COLO829 (cell line): Measurements from ENCODE around the gene ARHGEF3.

ENCODE experiments used
- DNase-seq: peaks from one replicate; pipeline ENCODE4 v3.0.0; 2012; ENCODE audit warnings: low spot score

Gene ARHGEF3

DNA sequence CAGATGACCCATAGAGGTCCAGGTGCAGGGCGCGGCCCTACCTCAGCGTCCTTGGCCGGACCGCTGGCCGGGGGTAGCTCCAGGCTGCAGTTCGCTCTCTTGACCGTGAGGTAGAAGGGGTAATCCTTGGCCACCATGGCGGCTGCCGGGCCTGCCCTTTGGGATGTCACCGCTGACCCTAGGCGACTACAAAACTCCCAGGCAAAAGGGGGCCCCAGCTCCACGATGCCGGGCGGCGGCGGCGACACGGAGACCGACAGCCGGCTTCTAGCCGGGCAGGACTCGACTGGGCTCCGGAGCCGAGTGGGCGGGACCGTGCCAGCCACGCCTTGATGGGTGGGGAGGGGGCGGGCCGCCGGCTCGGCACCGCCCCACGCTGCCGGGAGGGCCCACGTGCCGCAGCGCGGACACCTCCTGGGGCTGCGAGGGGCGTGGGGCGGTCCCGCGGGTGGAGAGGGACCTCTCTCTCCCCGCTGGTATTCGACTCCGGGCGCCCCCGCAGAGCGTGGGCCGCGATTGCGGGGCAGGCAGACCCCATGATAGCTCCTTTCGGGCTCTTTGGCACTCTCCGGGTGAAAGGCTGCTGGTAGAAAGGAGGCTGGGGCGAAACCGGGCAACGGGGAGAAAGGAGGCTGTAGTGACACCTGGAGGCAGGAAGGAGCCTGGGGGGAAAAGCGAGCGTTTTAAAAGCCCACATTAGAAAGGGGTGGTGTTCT, at the start of gene ARHGEF3:
Gene ARHGEF3, minus strand, starts transcription at position 288 of the 716 bp plus-strand sequence. Its CDS starts 151 bp downstream, at position 137.
- peak; percentile 82 for DNase-seq

GRCh38 chr3:56849698-56850097, 47.9 kb upstream of the ARHGEF3 start:
- DNase-seq = no peak

DNA sequence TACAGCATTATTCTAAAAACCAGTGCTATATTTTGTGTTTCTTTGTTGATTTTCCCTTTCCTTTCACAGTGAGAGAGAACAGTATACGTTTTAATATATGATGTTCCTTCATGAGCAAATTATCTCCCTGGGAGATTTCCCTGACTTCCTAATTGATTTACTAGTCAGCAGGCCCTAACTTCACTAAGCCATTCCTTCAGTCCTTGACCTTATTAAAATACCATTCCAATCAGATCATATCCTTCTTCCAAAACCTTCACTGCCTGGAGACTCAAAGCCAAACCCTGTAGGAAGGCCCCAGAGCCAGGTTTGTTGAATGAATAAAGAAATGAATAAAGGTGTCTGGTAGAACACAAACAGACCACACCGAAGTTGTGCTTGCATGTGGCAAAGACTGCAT, 43.8 kb upstream of the ARHGEF3 start:
- no peak for DNase-seq

DNA sequence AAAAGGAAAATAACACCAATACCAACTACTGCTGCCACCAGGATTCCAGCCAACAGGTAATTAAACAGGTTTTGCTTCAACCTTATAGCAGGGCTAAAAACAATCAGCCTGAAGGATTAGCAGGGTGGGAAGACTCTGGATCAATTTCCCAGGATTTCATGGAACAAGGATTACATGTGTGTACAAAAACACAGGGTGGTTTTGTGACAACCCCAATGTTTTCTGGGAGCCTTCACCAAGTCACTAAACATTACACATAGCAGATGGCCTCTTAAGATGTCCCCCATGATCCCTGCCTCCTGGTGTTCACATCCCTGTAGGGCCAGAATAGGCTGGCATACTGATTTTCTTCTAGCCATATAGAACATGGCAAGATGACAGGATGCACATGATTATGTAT, 42.8 kb upstream of the ARHGEF3 start:
- DNase-seq = no peak

GRCh38 chr3:56839784-56840715, 38.3 kb upstream of the ARHGEF3 start:
- DNase-seq = no peak

GRCh38 chr3:56838448-56838847, 36.7 kb upstream of the ARHGEF3 start:
- DNase-seq = no peak

DNA sequence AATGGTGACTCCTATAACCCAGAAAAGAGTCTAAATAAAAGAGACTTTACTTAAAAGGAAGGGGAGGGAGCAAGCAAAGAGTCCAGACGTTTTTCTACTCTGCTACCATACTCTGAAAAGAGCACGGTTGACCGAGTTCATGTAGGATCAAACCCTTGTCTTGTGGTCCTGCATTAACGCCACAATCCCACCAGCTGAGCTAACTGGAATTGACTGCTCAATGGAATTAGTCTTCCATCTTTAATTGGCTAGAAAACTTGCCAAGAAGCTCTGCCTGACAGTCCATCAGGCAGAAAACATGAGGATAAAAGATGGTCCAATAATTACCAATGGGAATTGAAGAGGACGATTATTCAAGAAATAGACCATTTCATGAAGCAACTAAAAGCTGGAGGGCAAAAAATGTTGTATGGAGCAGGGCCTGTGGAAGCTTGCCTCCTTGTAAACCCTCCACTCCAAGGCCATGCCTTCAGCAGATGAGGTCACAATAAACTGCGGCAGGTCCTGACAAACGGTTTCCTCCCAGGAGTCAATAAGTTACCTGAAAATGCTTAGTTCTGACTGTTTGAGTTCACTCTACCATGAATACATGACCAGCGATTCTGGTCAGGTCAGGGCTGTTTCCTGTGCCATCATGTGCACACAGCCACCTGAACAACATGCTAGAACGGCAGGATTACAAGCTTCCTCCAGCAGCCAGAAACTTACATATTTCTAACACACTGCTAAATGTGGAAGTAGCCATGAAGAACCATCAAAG, 35.6 kb upstream of the ARHGEF3 start:
- DNase-seq = no peak

GRCh38 chr3:56836276-56837163, 34.8 kb upstream of the ARHGEF3 start:
- DNase-seq = no peak

DNA sequence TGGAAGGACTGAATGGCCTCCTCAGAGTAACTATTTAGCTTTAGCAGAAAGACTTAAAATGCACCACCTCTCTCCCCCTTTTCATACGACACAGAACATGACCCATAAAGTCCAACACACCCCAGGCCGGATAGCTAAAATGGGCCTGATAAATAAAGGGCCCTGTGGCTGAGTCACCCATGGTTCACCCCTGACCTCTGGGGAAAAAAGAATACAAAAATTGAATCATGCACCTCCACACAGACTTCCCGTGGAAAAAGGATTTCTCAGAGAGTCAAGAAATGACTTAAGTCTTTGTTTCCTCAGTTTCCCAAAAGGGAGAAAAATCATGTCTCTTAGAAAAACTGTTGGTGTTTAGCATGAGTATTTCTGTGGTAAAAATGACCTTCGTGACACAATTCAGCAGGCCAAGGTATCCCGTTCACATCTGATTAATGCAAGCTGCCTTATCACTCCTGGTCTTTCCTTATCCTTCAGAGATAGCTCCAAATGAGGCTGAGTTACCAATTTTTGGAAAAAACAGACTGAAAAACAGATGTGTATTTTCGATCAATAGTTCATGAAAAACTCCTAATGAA, 34.0 kb upstream of the ARHGEF3 start:
- DNase-seq = no peak

- DNase-seq = no peak
Measured at GRCh38 chr3:56833536-56833935, 31.8 kb upstream of the ARHGEF3 start.

- DNase-seq = no peak
Measured at GRCh38 chr3:56833022-56833421, 31.3 kb upstream of the ARHGEF3 start.

- no peak for DNase-seq
Measured at GRCh38 chr3:56831572-56831971, 29.8 kb upstream of the ARHGEF3 start.

GRCh38 chr3:56830884-56831283, 29.1 kb upstream of the ARHGEF3 start:
- DNase-seq = no peak

- DNase-seq = no peak
Measured at GRCh38 chr3:56829533-56829932, 27.8 kb upstream of the ARHGEF3 start.

DNA sequence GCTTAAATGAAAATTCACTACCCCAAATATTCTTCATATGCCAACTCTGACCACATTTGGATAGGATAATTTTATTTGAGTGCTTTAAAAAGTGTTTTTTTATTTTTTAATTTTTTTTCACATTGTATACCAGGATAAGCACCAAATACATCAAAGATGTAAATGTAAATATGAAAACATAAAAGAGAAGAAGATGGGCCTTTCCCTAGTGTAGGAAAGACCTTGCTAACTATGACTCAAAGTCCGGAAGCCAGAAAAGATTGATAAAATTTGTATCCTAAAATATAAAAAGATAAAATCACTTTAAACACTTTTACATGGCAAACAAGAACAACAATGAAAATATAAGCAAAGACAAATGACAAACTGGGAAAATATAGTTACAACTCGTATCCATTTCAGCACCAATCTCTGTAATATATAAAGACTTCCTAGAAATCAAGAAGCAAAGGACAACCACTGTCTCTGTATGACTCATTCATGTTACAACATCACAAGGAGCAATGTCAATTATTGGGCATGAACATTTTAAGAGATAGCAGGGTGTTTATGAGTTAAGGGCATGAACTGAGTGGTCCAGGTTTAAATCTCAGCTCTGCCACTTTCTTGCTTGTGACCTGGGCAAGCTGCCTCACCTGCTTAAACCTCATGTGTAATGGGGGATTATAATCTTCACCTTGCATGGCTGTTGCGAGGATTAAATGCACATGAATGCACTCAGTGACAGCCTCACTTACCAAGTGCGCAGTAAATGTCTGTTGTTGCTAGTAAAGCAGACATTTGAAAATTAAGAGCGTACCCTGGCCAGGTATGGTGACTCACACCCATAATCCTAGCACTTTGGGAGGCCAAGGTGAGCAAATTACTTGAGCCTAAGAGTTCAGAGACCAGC, 25.3 kb upstream of the ARHGEF3 start:
- peak; percentile 57 for DNase-seq

DNA sequence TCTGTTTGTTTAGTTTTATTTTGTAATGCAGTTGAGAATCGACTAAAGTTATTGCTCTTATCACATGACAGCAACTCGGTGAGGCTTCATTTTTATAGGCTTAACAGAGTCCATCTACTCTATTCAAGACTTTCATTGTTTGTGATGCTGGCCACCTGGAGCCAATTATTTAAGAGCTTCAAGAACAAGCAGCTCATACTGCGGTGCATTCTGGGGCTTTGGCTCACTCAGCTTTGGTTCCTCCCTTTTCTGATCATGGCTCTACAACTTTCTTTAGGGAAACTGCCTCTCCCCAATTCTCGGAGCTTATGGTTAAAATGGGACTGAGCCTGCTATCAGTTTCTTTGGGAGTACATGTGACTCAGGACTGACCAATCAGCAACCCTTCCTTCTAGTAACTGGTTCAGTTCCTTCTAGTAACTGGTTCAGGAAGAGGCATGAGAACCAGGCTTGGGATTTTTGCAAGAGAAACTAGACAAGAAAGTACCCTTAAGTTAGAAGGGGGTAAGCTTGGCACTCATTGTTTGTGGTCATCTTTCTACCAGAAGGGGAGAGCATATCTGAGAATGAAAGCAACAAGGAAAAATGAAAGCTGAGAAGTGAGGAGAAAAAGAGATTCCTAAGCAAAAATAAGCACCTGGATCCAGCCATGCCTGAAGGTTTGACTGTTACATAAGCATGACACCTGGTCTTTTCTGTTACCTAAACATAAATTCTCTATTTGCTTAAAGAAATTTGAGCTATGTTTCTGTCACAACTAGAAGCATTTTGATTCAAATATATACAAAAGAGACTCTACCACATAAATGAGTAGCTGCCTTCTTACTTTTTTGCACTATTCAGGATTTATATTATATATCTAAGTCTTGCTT, 24.1 kb upstream of the ARHGEF3 start:
- DNase-seq = no peak

DNA sequence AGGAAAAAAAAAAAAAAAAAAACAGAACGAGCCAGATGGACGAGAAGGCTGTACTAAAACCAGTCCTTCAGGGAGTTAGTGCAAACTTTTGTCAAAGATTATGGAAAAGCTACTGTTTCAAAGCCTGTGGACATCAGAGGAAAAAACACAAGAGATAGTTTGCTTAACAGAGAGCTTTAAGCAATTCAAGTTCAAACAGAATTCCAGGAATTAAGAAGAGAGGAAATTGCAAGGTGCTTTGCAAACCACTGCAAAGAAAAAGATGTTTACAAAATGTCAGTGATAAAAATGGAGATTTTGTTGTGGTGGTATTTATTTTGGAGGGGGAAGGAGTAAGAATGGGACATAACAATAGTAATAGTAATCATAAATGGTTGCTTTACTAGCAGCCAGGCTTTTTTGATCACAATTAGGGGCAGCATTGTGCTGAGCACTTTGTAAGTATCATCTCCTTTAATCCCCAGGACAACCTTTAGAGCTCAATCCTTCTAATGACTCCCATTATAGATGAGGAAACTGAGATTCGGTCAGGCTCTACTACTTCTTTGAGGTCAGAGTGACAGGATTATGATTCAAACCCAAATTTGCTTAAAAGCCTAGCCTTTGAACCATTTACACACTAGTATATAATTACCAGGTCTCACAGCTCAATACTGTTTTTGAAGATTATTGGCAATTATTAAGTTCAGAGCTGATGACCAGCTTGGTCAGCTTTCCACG, 22.4 kb upstream of the ARHGEF3 start:
- DNase-seq = no peak

DNA sequence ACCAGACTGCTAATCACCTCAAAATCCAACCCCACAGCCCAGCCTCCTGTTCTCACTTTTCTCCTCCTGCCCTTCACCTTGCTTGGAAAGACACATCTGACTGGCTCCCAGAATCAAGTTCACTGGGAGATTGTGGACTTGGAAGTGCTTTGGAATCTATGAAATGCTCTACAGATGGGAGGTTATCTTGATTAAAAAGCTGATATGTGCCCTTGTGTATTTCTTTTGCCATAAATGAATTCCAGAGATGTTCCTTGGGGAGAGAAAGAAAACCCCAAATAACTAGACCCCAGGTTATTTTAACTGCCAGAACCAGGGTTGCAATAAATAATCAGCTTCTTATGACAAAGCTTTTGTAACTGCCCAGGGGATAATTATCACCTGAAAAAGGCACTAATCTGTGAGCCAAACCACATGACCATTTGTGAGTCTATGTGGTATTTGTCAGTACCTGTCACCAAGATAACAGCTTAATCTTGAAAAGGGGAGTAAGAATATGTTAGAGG, 21.7 kb upstream of the ARHGEF3 start:
- no peak for DNase-seq
